GM21367 (cell line): ENCODE data around the gene TUBA4A.
"Not testable (repeated sequence)": the region's sequence is repeated elsewhere in the genome, so short reads cannot be mapped to it uniquely, and the experiment has no call there.

Source experiments
- ATAC-seq: cut with Tn5 transposase; IDR thresholded peaks from one replicate; pipeline ENCODE4 v1.9.1; 2021; ENCODE audit not compliant: unreplicated experiment

Gene TUBA4A

DNA sequence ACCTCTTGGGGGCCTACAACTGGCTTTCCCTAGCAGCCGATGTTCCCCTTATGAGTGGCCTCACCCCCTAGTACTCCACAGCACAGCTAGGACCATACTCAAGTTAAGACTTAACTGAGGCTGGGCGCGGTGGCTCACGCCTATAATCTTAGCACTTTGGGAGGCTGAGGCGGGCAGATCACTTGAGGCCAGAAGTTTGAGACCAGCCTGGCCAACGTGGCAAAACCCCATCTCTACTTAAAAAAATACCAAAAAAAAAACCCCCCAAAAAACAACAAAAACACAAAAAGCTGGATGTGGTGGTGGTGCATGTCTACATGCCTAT lies 33.4 kb upstream of the TUBA4A start:
- ATAC-seq: not testable (repeated sequence)

DNA sequence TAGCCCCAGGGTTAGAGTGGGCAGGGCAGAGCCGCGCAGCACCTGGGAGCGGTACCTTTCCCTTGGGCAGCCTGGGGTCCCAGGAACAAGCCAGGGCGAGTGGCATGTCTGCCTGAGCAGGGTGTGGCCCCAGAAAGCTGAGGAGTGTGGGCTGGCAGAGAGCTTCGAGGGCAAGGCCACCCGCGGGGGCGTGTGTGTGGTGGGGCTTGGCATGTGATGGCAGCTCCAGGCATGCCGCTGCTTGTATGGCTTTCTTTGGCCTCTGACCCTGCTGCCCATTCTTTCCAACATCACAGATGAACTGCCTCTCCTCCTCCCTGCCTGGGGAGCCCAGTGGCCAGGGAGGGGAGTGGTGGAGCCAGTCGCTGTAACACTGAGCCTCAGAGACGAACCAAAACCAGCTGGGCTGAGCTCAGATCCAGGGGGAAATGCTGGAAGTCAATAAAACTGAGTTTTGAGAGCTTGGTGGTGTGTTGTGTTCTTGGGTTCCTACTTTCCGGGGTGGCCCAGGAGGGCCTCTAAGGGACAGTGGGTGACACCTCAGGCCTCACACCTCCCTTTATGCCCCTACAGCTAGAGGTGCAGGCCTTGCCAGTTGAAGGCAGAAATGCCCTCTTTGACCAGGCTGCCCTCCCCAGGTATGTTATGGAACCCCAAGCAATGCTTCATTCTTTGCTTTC lies 32.9 kb upstream of the TUBA4A start:
- ATAC-seq: no peak

DNA sequence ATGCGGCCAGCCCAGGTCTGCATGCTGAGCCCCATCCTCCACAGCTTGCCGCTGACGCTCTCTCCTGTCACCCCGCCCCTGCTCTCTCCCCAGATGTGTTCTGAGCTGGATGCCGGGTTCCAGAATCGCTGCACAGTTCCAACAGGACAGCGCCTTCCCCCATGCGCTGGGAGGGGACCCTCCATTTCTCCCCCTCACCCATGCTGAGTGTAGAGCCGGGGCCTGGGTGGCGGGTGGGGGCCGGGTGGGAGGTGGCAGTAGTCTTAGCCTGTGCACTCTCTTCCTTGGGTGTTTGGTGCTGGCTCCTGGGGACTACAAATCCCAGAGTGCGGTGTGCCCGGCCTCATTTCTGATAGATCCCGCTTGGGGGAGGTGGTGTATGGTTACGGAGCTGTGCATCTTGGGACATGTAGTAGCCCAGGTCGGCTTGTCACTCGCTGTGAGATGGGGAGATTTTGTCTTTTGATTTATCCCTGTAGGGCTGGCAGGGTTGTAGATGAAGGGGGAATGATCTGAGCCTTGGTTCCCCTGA lies 32.2 kb upstream of the TUBA4A start:
- no peak for ATAC-seq

DNA sequence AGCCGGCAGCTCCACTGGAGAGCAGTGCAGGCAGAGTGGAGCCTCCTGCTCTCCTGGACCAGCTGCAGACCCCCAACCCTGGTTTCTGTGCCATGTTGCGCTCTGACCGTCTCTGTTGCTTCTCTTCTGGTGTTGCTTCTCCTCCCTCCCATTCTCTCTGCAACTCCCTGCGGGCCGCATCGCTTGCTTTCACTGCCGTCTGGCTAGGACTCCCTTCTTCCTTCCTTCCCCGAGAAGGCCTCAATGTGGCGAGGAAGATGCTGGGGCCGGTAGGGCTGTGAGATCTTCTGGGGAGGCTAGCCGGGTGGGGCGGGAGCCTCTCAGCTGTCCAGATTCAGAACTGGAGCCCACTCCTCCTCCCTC lies 31.6 kb upstream of the TUBA4A start:
- no peak for ATAC-seq

DNA sequence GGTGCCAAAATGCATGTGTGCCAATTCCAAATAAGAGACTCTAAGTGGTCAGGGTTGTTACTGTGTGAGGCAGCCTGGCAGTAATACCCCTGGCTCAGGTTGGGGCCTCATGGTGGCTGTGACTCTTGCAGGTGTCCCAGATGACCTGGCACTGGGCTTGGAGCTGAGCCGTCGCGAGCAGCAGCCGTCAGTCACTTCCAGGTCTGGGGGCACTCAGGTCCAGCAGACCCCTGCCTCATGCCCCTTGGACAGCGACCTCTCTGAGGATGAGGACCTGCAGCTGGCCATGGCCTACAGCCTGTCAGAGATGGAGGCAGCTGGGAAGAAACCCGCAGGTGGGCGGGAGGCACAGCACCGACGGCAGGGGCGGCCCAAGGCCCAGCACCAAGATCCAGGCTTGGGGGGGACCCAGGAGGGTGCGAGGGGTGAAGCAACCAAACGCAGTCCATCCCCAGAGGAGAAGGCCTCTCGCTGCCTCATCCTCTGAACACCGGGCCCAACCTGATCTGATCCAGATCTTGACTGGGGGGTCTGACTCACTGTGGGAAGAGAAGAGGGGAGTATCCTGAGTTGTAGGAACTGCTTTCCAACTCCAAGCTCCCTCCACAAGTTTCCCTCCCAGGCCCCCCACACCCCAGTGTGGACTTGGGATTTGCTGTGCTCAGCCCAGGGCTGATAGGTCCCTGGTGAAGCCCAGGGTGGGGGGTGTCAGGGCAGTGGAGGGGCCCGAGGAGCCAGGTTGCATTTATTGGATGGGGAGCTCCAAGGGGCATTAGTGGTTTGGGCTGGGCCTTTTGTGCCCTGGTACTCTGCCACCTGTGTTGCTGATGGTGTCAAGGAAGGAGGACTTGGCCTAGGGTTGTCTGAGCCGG lies 31.0 kb upstream of the TUBA4A start:
- no peak for ATAC-seq

DNA sequence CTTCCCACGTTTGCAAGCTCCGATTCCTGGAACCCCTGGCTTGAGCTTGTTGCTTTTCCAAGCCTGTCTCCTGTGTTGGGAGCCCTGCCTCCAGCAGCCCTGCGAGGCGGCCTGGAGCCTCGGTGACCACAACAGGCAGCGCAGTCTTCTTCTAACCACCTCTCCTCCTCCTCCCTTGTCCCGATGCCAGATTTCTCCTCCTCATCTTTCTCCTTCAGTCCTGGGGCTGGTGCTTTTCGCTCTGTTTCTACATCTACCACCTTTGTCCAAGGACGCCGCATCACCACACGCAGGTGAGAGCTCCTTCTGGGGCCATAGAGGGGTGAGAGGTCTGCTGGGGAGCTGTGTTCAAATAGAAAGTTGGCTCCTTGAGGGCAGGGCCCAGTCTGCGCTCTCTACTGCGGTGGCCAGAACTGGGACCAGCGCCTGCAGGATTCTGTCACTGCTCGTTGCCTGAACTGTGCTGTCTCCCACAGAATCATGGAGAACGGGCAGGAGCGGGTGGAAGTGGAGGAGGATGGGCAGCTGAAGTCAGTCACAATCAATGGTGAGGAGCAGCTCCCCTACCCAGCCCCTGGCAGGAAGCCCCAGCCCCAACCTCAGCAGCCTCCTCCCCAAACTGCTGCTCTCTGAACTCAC lies 29.3 kb upstream of the TUBA4A start:
- ATAC-seq: no peak

DNA sequence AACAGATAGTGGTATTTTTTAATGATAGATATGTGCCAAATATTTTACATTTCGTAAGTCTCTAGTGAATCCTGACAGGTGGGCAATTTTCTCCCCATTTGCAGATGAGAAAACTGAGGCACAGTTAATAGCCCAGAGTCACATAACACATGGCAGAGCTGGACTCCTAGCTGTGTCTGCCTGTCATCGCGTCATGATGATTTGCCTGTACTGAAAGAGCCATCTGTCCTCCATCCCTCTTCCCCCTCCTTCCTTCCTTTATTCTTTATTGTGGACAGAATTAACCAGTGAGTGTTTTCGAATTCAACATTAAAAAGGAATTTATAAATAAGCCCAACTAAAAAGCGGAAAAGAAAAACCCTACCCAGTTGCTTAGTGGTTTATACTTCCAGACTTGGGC lies 28.7 kb upstream of the TUBA4A start:
- ATAC-seq: no peak

DNA sequence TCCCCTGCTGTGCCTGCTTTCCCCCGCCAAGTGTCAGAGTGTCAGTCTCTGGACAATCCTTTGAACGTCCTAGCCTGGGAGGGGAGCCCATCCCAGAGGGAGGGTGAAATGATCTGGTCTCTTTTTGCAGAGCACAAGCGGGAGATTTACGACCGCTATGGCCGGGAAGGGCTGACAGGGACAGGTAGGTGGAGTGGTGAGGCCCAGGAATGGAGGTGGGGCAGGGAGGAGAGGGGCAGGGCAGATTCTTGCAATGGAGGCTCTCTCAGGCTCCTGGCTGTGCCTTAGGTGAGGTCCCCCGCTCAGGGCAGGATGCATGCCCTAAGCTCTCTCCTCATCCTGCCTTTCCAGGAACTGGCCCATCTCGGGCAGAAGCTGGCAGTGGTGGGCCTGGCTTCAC lies 27.9 kb upstream of the TUBA4A start:
- no peak for ATAC-seq

DNA sequence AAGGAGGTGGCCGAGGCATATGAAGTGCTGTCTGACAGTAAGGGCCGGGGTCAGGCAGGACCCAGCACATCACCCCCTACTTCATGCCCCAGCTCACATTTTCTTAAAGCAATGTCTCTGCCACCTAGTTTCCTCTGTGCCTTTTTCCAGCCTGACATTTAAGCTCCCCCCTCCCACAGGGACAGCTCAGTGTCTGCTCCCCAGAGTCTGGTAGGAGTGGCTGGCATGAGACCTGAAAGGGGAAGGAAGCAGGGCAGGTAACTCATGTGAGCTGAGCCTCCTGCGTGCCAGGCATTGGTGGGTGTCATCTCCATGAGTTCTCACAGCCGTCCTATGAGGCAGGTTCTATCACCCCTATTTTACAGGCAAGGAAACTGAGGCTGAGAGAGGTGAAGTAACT lies 26.9 kb upstream of the TUBA4A start:
- ATAC-seq: no peak

DNA sequence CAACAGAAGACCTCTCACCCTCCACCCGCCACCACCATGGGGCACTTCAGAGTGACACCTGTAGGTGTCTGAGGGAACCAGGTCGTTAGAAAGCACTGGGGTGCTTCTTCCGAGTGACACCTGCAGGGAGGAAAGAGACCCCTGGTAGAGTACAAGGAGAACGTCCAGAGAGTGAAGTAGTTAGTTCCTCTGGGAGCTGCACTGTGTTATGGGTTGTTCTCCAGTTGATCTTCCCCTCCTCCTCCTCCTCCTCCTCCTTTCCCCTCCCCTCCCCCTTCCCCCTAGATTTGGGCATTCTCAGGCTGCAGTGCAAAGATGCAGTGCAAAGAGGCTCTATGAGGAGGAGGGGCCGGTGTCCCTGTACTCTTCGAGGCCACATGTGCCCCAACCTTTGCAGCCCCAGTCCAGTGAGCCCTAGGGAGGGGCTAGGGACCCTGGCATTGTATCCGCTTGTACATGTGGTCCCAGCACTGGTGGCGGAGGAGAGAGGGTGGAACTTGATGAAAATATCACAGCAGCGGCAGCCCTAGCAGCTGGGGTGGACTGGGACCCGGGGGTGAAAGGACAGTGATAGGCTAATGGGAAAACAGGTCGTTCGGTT lies 26.3 kb upstream of the TUBA4A start:
- ATAC-seq: no peak

DNA sequence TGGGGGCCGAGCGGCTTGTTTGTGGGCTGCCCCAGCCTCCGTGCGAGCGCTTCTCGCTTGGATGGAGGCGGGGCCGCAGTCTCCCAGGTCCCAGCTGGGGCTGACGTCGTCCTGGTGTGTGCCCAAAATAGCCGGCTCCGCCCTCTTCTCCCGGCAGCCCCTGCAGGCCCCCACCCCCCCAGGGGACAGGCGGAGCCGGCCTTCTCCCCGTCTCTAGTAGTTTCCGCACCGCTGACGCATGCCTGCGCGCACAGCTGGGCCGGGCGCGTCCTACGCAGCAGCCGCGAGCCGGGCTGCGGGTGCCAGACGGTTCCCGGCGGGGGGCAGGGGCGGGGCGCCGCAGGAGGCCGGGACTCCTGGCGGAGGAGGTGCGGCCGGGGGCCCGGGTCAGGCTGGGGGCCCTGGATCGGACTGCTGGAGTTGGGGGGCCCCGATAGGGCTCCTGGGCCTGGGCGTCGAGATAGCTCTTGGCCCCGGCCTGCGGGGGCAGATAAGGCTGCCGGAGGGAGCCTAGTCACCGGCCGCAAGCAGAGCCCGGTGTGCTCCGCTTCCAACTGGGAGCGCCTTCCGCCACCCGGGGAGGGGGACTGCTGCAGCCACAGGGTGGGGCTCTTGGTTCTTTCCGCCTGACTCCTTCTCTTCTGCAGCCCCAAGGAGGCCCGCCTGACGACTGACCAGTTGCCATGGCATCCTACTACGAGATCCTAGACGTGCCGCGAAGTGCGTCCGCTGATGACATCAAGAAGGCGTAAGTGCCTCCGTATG lies 25.6 kb upstream of the TUBA4A start, which contains the start of gene DNAJB2:
Gene DNAJB2, plus strand, starts transcription at position 216 of the 765 bp plus-strand sequence. Its CDS starts 468 bp downstream, at position 684.
- ATAC-seq: peak; percentile 80

DNA sequence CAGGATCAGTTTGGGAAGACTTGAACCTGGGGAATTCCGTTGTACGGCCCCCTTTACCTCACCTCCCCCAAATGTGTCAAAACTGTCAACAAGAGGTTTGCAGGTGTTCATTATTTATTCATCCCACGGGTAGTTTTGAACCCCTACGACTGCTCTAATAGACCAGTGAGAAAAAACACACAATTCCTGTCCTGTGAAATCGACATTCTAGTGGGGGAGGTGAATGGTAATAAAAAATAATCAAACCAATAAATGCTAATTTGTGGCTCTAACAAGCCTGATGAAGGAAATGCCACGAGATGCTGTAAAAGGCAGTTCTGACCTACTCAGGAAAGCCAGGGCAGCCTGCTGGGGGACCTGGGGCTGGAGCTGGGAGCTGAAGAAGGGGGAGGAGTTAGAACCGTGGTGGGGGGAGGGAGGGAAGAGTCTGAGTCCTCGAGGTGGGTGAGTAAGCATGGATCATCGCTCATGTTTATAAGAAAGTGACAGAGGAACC lies 25.0 kb upstream of the TUBA4A start:
- no peak for ATAC-seq

DNA sequence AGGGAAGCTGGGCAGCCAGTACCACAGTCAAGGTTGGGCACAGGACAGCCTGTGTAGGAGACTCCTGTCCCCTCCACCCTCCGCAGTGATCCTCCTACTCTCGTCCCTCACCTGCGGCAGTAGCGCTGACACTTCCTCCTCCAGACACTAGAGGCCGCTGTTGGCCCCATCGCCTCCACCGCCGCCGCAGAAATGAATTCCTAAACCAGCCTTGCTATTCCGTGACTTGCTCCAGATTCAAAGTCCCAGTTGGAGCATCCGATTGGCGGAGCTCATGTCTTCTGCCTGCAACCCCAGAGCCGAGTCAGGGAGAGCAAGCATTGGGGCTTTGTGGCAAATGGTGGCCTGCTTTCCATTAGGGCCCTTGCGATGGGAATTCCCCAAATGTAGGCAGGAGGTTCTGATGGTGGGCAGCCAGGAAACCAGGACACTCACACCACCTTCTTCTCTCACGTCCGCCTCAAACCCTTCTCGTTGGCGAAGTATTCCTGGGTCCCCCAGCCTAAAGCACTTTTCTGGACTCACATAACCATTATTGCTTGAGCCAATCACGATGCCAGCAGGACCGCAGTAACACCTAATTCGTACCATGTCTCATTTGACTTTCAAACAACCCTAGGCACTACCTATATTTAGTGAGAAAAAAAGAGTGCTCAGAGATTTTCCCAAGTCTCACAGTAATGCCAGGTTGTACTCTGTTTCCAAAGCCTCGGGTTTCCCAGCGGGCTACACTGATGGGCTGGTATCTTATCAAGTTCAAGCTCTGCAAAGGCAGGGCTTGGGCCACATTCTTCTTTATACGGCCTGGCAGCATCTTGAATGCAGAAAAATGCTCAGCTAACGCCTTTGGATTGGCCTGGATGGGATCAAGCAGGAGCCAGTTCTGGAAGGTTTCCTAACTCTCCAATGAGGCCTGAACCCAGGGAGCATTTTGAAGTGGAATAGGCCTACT lies 24.3 kb upstream of the TUBA4A start:
- ATAC-seq: peak; percentile 18

DNA sequence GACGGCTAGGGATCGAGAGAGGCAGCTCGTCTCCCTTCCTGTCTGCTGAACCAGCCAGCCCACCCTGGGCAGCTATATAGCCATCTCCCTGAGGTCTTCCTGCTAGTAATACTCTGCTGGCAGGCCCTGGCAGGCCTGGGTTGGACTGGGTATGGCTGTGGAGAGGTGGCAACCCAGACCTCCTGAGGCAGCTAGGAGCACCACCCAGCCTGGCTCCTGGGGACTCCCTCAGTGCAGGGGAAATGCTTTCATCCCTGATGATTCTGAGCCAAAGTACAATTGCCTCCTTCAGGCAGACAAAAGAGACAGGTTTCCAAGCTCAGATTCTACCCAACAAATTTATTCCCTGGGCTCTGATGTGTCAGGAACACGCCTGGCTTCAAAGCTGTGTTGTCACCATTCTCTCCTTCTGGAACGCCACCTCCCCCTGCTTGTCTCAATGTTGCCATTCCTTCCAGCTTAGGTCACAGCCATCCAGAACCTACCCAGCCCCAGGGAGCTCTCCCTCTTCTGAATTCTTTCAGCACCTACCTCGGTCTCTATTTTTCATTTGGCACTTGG lies 20.7 kb upstream of the TUBA4A start:
- no peak for ATAC-seq

DNA sequence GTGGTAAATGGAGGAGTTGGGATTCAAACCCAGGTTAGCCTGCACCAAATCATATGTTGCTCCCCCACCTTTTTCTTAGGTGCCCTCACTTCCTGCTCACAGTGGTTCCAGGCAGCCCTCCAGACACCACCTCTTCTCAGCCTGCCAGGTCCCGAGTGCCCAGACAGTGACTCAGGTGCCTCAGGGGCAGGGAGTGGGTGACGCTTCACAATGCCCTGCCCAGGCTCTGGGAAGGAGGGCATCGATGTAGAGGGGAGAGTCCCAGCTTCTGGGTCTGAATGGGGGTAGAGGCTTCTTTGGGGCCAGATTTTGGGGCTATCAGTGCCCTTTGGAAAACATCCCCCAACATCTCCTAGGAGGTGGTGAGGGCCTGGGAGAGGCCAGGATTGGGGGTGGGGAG lies 20.2 kb upstream of the TUBA4A start:
- ATAC-seq: no peak

DNA sequence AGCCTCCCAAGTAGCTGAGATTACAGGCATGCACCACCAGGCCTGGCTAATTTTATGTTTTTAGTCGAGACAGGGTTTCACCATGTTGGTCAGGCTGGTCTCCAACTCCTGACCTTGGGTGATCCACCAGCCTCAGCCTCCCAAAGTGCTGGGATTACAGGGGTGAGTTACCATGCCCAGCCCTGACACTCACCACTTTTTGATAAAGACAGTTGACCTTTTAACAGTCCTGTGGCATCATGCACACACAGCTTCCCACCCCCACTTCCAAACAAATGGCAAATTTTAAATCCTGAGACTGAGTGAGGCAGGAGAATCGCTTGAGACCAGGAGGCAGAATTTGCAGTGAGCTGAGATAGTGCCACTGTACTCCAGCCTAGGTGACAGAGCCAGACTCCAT lies 19.3 kb upstream of the TUBA4A start:
- no peak for ATAC-seq

DNA sequence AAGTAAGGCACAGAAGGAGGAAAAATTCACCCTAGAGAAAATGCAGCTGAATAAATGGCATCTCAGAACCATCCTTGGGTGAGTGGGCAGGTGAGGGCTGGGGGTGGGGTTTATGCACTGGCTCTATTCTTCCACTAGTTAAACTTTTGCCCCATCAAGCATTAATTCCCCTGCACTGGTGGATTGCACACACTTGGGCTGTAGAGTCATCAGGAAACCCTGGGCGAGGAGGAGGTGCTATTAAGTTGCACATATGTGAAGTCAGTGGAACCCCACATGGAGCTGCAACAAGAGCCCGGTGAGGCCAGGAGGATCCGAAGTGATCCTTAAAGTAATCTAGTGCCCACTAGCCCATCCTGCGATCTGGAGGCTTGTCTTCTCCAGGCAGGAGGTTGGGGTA lies 18.6 kb upstream of the TUBA4A start:
- no peak for ATAC-seq

DNA sequence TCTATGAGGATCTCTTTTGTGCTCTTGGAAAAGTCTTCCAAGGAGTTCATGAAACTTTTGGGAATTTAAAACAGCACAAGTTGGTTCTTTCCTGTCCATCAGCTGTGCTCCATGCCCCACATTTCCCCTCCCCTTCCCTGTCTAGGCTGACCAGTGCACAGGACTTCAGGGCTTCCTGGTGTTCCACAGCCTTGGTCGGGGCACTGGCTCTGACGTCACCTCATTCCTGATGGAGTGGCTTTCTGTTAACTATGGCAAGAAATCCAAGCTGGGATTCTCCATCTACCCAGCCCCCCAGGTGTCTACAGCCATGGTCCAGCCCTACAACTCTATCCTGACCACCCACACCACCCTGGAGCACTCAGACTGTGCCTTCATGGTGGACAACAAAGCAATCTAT lies 17.3 kb upstream of the TUBA4A start:
- no peak for ATAC-seq

DNA sequence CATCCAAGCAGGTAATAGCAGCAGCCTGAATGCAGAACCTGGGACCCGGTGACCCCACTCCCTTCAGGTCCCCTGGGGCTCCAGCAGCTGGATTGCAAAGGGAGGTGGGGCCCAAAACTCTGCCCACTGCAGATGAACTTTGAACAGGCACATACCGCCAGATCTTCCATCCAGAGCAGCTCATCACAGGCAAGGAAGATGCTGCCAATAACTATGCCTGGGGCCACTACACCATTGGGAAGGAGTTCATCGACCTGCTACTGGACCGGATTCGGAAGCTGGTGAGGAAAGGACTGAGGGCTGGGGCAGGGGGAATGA lies 16.3 kb upstream of the TUBA4A start:
- ATAC-seq: no peak
